Stimulated activated CD4-positive, alpha-beta T cell treated with anti-CD3 and anti-CD28 coated beads, Interleukin-4, amount 100 ng/mL, for 24 hours (primary cell): ENCODE results near the gene ELF4.

Experiments
- DNase-seq: peaks from one replicate; pipeline ENCODE4 v3.0.0-alpha.2; 2020

ELF4 gene

GRCh38 chrX:130039847-130040246 lies 70.5 kb downstream of the ELF4 start:
- DNase-seq = no peak

- no peak for DNase-seq
Observed at GRCh38 chrX:130034178-130034577, 76.1 kb downstream of the ELF4 start.

GRCh38 chrX:130032552-130032951 lies 77.7 kb downstream of the ELF4 start:
- DNase-seq = no peak

GRCh38 chrX:130030826-130031225 lies 79.5 kb downstream of the ELF4 start:
- DNase-seq = no peak

GRCh38 chrX:130028196-130028595 lies 82.1 kb downstream of the ELF4 start:
- DNase-seq = peak; percentile 51

- DNase-seq = no peak
Observed at GRCh38 chrX:130027569-130027968, 82.7 kb downstream of the ELF4 start.

GRCh38 chrX:130025256-130025655 lies 85.0 kb downstream of the ELF4 start:
- DNase-seq = no peak

- peak; percentile 76 for DNase-seq
Observed at GRCh38 chrX:130024127-130024526, 86.2 kb downstream of the ELF4 start.

GRCh38 chrX:130020661-130021324 lies 89.5 kb downstream of the ELF4 start:
- no peak for DNase-seq

GRCh38 chrX:130018143-130018542 lies 92.2 kb downstream of the ELF4 start:
- no peak for DNase-seq

- DNase-seq = no peak
Observed at GRCh38 chrX:130015181-130015580, 95.1 kb downstream of the ELF4 start.
